ENCODE data around the gene BRIX1. TPM values are rescaled to one million over a fixed set of nuclear protein-coding genes. Genes with fewer than 3 reads are reported as not detected.

BRIX1 gene
- total and polyA plus RNA-seq, 2 donors (not counting 3 experiments of a cell fraction or from before 2014, with no cell fraction given), result 14.0 to 28.4 TPM

- POLR2A ChIA-PET, result no interaction called here
- H3K27ac ChIP-seq (ENCODE audit: insufficient read depth, low read depth, low read length), result no peak overlapping the region
- no peaks in the 10 kb centered on the region for H3K27me3 ChIP-seq (ENCODE audit: control insufficient read depth in 2 of 2, insufficient read depth in 2 of 2, low read length in 2 of 2)
- CTCF ChIA-PET, result interaction anchor here (1.4 kb wide), 1 partner anchor 36 kb away, joined by 4 read pairs; no protein-coding TSS in a partner anchor
- H3K4me1 ChIP-seq (ENCODE audit: control insufficient read depth, extremely low read depth, insufficient read depth, low read length), result no peaks in the 10 kb centered on the region
- no peaks in the 10 kb centered on the region for H3K36me3 ChIP-seq (ENCODE audit: control insufficient read depth in 2 of 2, extremely low read depth in 1 of 2, insufficient read depth in 2 of 2, low read length in 2 of 2)
- no peaks in the 10 kb centered on the region for H3K9me3 ChIP-seq (replicated peaks; ENCODE audit: control insufficient read depth, insufficient read depth, low read length)
- dilution Hi-C loops (cut with MboI; ENCODE audit: extremely low pct_ligation_motif_present, low sequenced_read_pairs) (no loop called here), intact Hi-C loops (cut with micrococcal nuclease) (no loop called here)
- BruUV-seq (replicated peaks), result no TSS peak
- no peaks in the 10 kb centered on the region for H3K79me2 ChIP-seq (ENCODE audit: control insufficient read depth, insufficient read depth, low read length)
- no peaks in the 10 kb centered on the region for H4K20me1 ChIP-seq (replicated peaks; ENCODE audit: control insufficient read depth, extremely low read depth, insufficient read depth, low read length)
- no peaks in the 10 kb centered on the region for H3K9me1 ChIP-seq (replicated peaks; ENCODE audit: control insufficient read depth, extremely low read depth, insufficient read depth, low read length)
- DNase-seq (ENCODE audit: low read depth, low spot score) (no peak), FAIRE-seq (no peak)
- no peak for TF ChIP-seq MYC (IDR thresholded peaks at IDR 0.05; ENCODE audit: low read depth, low read length)
- TF ChIP-seq EZH2 (IDR thresholded peaks at IDR 0.05; ENCODE audit: borderline replicate concordance, low read depth, low read length, severe bottlenecking), result no peak
- no peak for TF ChIP-seq POLR2AphosphoS5 (IDR thresholded peaks at IDR 0.05; ENCODE audit: insufficient read depth, low read depth, low read length)
- TF ChIP-seq, protein P1, sequence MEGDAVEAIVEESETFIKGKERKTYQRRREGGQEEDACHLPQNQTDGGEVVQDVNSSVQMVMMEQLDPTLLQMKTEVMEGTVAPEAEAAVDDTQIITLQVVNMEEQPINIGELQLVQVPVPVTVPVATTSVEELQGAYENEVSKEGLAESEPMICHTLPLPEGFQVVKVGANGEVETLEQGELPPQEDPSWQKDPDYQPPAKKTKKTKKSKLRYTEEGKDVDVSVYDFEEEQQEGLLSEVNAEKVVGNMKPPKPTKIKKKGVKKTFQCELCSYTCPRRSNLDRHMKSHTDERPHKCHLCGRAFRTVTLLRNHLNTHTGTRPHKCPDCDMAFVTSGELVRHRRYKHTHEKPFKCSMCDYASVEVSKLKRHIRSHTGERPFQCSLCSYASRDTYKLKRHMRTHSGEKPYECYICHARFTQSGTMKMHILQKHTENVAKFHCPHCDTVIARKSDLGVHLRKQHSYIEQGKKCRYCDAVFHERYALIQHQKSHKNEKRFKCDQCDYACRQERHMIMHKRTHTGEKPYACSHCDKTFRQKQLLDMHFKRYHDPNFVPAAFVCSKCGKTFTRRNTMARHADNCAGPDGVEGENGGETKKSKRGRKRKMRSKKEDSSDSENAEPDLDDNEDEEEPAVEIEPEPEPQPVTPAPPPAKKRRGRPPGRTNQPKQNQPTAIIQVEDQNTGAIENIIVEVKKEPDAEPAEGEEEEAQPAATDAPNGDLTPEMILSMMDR (IDR thresholded peaks at IDR 0.05; ENCODE audit: extremely low read depth in 1 of 2, insufficient read depth in 1 of 2, low read depth in 1 of 2, low read length in 2 of 2), result no peak
- no peak for TF ChIP-seq GATA2 (IDR thresholded peaks at IDR 0.05; ENCODE audit: insufficient read depth, insufficient read length, low read depth, low read length)
- no peak for TF ChIP-seq FOS (IDR thresholded peaks at IDR 0.05; ENCODE audit: borderline replicate concordance, insufficient read depth, low read length)
- TF ChIP-seq JUN (IDR thresholded peaks at IDR 0.05; ENCODE audit: borderline replicate concordance, insufficient read depth, insufficient read length, low read depth), result no peak
- TF ChIP-seq POLR2A (IDR thresholded peaks at IDR 0.05; ENCODE audit: low read depth, low read length), result no peak
- H3K4me2 ChIP-seq (ENCODE audit: insufficient read depth, low read length), result no peak overlapping the region
- H3K4me3 ChIP-seq (replicated peaks in 1 of 3; ENCODE audit: insufficient read depth in 1 of 3, low read depth in 1 of 3, low read length in 3 of 3), result no peak overlapping the region
- H2AFZ ChIP-seq (ENCODE audit: low read depth, low read length), result no peak overlapping the region
- no peak overlapping the region for H3K9ac ChIP-seq (replicated peaks; ENCODE audit: extremely low read depth, insufficient read depth, low read length)
These were observed 52.0 kb downstream of the BRIX1 start for GRCh38 chr5:34967540-34967939.
